MV-4-11 (cell line): ENCODE data around the gene CDKL5.

ENCODE experiments used
- DNase-seq: peaks from one replicate; lab custom pipeline; 2025; lab: John Stamatoyannopoulos, UW

CDKL5 gene

DNA sequence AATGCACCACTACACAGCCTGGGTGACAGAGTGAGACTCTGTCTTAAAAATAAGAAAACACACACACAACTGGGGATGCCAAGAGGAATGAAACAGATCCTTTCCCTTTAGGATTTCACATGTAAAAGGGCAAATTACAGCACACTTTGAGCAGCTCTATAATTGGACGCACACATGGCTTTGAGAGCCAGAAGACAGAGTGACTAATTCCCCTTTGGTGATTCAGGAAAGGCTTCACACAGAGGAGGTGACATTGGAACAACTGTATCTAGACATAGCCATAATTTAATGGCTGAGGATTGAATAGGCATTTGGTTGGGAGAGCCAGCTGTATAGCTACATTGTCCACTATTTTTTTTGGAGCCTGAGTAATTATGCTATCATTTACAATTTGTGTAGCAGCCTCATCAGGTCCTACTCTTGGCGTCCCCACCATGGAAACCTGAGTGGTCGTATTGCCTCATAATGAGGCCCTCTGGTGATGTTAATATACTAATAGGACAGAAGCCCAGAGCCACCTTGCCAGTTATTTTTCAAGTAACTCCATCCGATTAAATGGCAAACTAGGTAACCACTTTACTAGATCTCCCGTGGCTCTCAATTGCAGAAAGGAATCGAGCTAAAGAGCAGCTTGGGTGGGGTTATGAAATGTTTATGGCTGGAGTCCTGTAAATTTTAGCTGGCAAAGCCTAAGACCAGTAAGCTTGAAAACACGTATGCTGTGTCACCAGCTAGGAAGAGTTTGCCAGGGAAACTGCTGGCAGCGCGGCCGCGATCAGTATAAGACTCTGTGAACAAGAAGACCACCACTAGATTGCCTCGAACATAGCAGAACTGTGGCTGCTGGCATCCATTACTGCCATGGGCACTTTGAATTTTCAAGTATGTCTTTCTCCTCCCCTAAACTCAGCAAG lies 273.6 kb downstream of the CDKL5 start:
- DNase-seq = no peak

DNA sequence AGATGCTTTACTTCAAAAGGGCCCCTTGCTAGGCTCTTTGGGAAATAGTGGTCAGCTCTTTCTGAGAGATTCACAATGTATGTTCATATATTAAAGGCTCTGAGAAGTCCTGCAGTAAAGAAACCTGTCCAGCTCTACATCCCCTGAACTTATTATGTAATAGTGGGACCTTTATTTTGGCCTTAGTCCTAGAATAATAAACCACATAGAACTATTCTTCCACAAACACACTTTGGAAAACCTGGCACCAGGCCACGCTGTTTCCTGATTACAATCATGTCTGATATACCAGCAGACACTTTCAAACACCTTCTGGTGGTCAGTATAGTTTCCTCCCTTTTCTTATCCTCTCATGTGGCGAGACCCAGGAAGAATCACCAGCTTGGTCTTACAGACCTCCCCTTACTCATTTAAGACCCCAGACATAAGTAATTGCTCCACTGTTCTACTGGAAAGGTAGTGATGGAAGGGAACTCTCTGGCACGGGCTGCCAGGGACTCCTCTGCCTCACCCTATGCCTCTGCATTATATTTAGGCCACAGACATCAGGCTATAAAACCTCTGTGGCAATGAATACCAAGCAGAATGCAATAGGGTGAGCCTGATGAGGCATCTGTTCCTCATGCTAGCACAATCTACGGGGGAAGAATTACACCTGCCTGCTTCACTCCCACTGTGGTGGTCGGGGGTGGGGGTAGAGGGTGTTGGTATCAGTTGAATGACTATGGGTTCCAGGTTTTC lies 276.4 kb downstream of the CDKL5 start:
- no peak for DNase-seq

DNA sequence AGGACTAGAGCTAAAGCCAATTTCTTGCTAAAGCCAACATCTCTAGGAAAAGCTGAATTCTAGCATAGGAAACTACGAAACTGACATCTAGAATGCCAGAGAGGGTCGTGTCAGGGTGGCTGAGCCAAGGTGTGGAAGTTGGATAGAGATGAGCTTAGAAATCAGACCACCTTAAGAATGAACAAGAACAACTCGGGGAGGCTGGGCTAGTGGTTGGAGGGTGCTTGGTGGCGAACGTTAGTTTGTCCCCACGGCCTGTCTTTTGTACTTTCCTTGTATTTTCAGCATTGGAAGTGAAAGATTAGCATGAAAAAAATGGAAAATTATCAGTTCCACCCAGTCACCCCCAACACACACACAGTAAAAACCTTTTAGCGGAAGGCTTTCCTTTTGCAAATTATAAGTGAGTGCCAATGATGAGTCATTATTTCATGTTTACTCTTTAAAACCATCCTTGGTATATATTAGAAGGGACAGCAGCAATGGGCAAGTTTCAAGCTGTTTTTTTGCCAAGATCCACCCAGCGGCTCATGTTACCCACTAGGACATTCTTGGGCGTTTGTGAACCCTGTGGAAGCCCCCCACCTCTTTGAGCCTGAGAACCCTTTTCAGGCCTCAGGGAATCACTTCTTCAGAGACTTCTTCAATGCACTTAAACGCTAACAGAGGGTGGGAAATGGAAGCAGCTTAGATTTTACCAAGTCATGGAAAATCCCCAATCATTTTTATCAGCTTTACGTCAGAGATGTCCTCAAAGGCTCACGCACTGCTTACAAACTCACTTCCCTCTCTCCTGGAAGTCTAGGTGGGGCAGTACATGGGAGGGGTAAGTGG lies 277.2 kb downstream of the CDKL5 start:
- DNase-seq = no peak
